Measurements from ENCODE around the gene EPHB2.
A peak's percentile ranks its signal among the peaks of the same experiment; 100 is the strongest.

Gene EPHB2

GRCh38 chr1:22875841-22876240 lies 165.2 kb downstream of the EPHB2 start:
- H3K36me3 Mint-ChIP-seq = no peaks in the 10 kb centered on the region
- CTCF ChIA-PET = interaction anchor here (0.6 kb wide), 1 partner anchor 9 kb away, joined by 3 read pairs; no protein-coding TSS in a partner anchor
- H3K27ac Mint-ChIP-seq = no peak overlapping the region
- peaks cover 7% of the 10 kb centered on the region for H3K27me3 Mint-ChIP-seq
- no peak overlapping the region for H3K4me3 Mint-ChIP-seq
- H3K4me1 Mint-ChIP-seq = no peaks in the 10 kb centered on the region
- H3K9me3 Mint-ChIP-seq = no peaks in the 10 kb centered on the region
- DNase-seq = no peak

DNA sequence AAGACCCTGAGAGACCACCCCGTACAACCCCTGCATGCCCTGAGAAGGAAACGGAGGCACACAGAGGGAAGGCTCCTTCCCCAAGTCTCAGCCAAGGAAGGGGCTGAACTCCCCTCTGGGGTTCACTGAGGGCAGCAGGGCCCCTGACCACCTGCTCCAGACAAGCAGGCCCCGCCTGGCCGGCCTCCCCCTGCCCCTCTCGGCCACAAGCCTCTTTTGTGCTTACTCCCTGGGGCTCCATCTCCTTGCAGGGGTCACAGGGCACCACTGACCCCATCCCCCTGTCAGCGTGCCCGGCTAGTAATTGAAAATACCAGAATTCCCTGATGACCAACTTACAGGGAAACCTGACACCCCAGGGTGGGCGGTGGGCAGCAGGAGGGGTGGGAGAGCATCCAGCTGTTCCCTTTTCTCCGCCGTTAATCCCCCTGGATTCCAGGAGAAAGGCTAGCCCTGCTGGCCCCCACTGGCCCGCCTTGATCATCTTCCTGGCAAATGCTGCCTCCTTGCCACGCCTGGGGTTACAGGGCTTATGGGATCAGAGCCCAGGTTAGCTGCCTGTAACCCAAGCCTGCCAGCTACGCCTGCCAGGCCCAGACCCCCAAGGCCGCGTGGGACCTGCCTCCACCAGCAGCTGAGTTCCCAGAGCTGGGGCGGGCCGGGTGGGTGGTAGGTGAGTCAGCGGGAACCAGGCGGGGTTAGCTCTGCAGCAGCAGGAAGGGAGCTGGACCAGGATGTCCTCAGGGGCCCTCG lies 165.9 kb downstream of the EPHB2 start:
- no peaks in the 10 kb centered on the region for H3K9me3 Mint-ChIP-seq
- no peaks in the 10 kb centered on the region for H3K4me1 Mint-ChIP-seq
- no peak overlapping the region for H3K27ac Mint-ChIP-seq
- no peak for DNase-seq
- no peaks in the 10 kb centered on the region for H3K36me3 Mint-ChIP-seq
- no peak overlapping the region for H3K4me3 Mint-ChIP-seq
- CTCF ChIA-PET = interaction anchor here (0.6 kb wide), 1 partner anchor 9 kb away, joined by 3 read pairs; no protein-coding TSS in a partner anchor
- peaks cover 7% of the 10 kb centered on the region for H3K27me3 Mint-ChIP-seq

DNA sequence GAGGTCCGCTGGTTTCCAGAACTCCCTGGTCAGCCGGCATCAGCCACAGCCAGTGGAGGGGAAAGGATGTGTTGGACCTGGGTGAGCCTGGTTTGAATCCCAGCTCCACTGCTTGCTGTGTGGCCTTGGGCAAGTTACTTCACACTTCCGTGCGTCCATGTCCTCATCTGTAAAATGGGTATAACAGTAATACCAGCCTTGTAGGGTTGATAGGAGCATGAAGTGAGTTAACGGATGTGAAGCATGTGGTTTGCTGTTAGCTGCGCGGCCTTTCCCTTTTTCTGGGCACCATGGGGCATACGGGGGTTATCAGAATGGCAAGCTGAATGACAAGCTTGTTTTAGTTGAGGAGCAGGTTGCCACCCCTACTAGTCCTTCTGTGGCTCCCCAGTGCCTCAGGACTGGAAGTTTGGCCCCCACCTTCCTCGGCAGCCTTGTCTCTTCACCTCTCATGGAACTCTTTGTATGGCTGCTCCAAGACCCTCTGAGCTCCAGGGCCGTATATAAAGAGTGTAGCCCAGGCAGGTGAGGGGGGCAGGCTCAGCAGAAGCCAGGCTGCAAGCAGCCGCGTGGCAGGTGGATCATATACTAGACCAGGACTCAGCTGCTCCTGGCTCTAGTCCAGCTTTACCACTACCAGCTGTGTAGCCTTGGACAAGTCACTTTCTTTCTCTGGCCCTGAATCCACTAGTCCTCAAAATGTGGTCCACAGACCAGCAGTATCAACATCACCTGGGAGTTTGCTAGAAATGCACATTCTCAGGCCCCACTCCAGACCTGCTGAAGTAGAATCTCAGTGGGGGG lies 166.7 kb downstream of the EPHB2 start:
- Mint-ChIP-seq H3K4me3 (no peak overlapping the region), H3K27ac (no peak overlapping the region), H3K9me3 (no peaks in the 10 kb centered on the region), H3K27me3 (peaks cover 11% of the 10 kb centered on the region), H3K36me3 (no peaks in the 10 kb centered on the region), H3K4me1 (no peaks in the 10 kb centered on the region)
- CTCF ChIA-PET = interaction anchor here (1.4 kb wide), 1 partner anchor 13 kb away, joined by 5 read pairs; no protein-coding TSS in a partner anchor
- no peak for DNase-seq

DNA sequence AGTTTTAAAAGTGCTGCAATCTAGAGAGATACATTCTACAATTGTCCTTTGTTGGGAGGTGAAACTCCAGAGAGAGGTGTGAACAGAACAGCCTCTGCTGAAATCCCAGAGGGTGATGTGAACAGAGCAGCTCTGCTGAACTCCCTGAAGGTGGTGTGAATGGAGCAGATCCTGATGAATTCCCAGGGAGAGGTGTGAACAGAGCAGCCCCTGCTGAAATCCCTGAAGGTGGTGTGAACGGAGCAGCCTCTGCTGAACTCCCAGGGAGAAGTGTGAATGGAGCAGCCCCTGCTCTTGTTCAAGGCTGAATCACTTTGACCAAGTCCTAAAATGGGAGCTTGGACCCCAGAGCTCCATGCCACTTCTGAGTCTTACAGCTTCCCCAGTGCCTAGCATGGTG lies 167.3 kb downstream of the EPHB2 start:
- Mint-ChIP-seq H3K27me3 (peaks cover 12% of the 10 kb centered on the region), H3K4me3 (no peak overlapping the region), H3K36me3 (no peaks in the 10 kb centered on the region), H3K27ac (no peak overlapping the region), H3K9me3 (no peaks in the 10 kb centered on the region), H3K4me1 (no peaks in the 10 kb centered on the region)
- DNase-seq = no peak
- CTCF ChIA-PET = interaction anchor here (1.4 kb wide), 1 partner anchor 12 kb away, joined by 5 read pairs; no protein-coding TSS in a partner anchor

DNA sequence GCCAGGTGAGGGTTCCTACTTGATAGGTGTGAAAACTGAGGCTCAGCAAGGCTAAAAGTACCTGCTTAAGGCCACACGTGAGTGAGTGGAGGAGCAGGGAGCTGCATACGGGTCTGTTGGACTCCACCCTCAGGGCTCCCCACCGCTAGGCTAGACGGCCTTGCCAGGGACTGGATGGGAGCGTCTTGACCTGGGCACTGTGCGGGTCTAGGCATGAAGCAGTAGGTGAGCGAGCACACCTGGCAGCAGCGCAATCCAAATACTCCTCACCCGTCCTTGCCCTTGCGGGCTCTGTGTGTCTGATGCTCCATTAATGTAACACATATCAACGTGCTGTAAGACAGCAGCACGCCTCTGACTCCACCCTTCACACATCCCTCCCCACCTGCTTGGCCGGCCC lies 168.0 kb downstream of the EPHB2 start:
- CTCF ChIA-PET = interaction anchor here (1.4 kb wide), 1 partner anchor 12 kb away, joined by 5 read pairs; no protein-coding TSS in a partner anchor
- no peaks in the 10 kb centered on the region for H3K4me1 Mint-ChIP-seq
- no peak overlapping the region for H3K4me3 Mint-ChIP-seq
- H3K27me3 Mint-ChIP-seq = peaks cover 12% of the 10 kb centered on the region
- no peaks in the 10 kb centered on the region for H3K9me3 Mint-ChIP-seq
- DNase-seq = no peak
- no peaks in the 10 kb centered on the region for H3K36me3 Mint-ChIP-seq
- no peak overlapping the region for H3K27ac Mint-ChIP-seq

DNA sequence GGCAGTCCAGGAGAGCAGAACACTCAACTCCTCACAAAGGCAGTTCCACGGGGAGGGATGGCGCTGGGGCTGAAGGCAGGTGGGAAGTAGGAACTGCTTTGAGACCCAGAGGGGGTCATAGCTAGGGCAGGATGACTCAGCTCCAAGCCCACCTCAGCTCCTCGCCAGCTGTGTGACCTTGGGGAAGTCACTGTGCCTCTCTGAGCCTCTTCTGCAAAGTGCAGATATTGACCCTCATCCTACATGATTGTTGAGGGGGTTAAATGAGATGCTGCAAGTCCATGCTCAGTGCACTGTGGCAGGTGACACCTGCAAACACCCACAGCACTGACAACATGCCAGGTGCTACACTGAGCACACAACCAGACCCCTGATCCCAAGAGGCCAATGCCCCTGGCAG lies 168.8 kb downstream of the EPHB2 start:
- H3K4me1 Mint-ChIP-seq = no peaks in the 10 kb centered on the region
- H3K4me3 Mint-ChIP-seq = no peak overlapping the region
- H3K27me3 Mint-ChIP-seq = peaks cover 12% of the 10 kb centered on the region
- DNase-seq = no peak
- H3K36me3 Mint-ChIP-seq = no peaks in the 10 kb centered on the region
- CTCF ChIA-PET = interaction anchor here (0.8 to 1.0 kb wide), 2 partner anchors 9 to 17 kb away, joined by 3 read pairs; no protein-coding TSS in a partner anchor
- H3K27ac Mint-ChIP-seq = no peak overlapping the region
- no peaks in the 10 kb centered on the region for H3K9me3 Mint-ChIP-seq

DNA sequence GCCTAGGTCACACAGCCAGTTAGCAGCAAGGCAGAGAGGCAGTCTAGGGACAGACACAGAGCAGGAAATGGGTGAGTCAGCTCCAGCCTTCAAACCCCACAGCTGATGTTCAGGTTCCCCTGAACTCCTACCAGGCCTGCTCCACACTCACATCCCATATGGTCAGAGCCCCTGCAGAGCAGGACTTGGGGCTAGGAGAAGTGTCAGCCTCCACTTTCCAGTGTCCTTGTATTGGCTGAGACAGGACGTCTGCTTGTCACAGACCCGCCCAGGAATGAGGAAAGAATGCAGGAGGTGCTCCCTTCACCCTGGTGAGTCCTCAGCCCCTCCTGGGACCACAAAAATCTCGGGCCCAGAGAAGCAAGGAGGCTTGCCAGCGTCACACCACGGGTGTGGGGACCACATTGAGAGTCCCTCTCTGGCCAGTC lies 169.5 kb downstream of the EPHB2 start:
- H3K4me3 Mint-ChIP-seq = no peak overlapping the region
- H3K36me3 Mint-ChIP-seq = no peaks in the 10 kb centered on the region
- peaks cover 7% of the 10 kb centered on the region for H3K4me1 Mint-ChIP-seq
- H3K9me3 Mint-ChIP-seq = no peaks in the 10 kb centered on the region
- no peak for DNase-seq
- CTCF ChIA-PET = interaction anchor here (1.0 kb wide), 1 partner anchor 9 kb away, joined by 3 read pairs; no protein-coding TSS in a partner anchor
- peaks cover 14% of the 10 kb centered on the region for H3K27me3 Mint-ChIP-seq
- no peak overlapping the region for H3K27ac Mint-ChIP-seq

DNA sequence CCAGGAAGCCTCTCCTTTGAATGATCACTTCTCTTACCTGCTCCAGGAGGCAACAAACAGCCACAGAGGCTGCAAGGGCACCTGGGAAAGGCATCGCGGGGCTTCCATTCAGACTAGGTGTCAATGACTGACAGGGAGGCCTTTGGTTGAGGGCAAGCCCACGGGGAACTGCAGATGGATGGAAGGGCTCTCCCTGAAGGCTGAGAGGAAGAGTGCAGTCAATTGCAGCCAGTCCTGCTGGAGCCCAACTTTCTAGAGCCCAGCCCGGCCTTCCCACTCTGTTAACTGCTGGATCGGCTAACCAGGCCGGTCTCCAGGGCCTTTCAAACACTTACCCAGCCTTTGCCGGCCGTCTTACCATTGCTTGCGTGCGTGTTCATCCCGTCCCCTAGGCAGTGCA lies 172.8 kb downstream of the EPHB2 start:
- CTCF ChIA-PET = interaction anchor here (1.2 kb wide), 1 partner anchor 8 kb away, joined by 3 read pairs; no protein-coding TSS in a partner anchor
- DNase-seq = no peak
- Mint-ChIP-seq H3K4me1 (peaks cover 12% of the 10 kb centered on the region), H3K36me3 (no peaks in the 10 kb centered on the region), H3K9me3 (no peaks in the 10 kb centered on the region), H3K4me3 (no peak overlapping the region), H3K27ac (no peak overlapping the region), H3K27me3 (peaks cover 24% of the 10 kb centered on the region)

GRCh38 chr1:22884806-22885530 lies 174.3 kb downstream of the EPHB2 start:
- no peak overlapping the region for H3K27ac Mint-ChIP-seq
- peak; percentile 45 for DNase-seq
- no peaks in the 10 kb centered on the region for H3K9me3 Mint-ChIP-seq
- H3K36me3 Mint-ChIP-seq = no peaks in the 10 kb centered on the region
- H3K4me1 Mint-ChIP-seq = peaks cover 12% of the 10 kb centered on the region
- CTCF ChIA-PET = interaction anchor here (1.0 kb wide), 2 partner anchors 9 to 180 kb away, joined by 3 read pairs; no protein-coding TSS in a partner anchor
- peaks cover 28% of the 10 kb centered on the region for H3K27me3 Mint-ChIP-seq
- no peak overlapping the region for H3K4me3 Mint-ChIP-seq

GRCh38 chr1:22886211-22886610 lies 175.6 kb downstream of the EPHB2 start:
- no peak overlapping the region for H3K4me3 Mint-ChIP-seq
- CTCF ChIA-PET = no interaction called here
- no peaks in the 10 kb centered on the region for H3K9me3 Mint-ChIP-seq
- no peak for DNase-seq
- H3K27me3 Mint-ChIP-seq = peaks cover 34% of the 10 kb centered on the region
- no peaks in the 10 kb centered on the region for H3K36me3 Mint-ChIP-seq
- H3K27ac Mint-ChIP-seq = no peak overlapping the region
- peaks cover 12% of the 10 kb centered on the region for H3K4me1 Mint-ChIP-seq

GRCh38 chr1:22887491-22887890 lies 176.9 kb downstream of the EPHB2 start:
- peaks cover 42% of the 10 kb centered on the region for H3K27me3 Mint-ChIP-seq
- CTCF ChIA-PET = interaction anchor here (1.7 to 5.1 kb wide), 2 partner anchors 10 to 184 kb away, joined by 5 to 48 read pairs; no protein-coding TSS in a partner anchor
- H3K4me1 Mint-ChIP-seq = peaks cover 12% of the 10 kb centered on the region
- no peaks in the 10 kb centered on the region for H3K9me3 Mint-ChIP-seq
- no peak overlapping the region for H3K4me3 Mint-ChIP-seq
- H3K27ac Mint-ChIP-seq = no peak overlapping the region
- H3K36me3 Mint-ChIP-seq = no peaks in the 10 kb centered on the region
- no peak for DNase-seq

DNA sequence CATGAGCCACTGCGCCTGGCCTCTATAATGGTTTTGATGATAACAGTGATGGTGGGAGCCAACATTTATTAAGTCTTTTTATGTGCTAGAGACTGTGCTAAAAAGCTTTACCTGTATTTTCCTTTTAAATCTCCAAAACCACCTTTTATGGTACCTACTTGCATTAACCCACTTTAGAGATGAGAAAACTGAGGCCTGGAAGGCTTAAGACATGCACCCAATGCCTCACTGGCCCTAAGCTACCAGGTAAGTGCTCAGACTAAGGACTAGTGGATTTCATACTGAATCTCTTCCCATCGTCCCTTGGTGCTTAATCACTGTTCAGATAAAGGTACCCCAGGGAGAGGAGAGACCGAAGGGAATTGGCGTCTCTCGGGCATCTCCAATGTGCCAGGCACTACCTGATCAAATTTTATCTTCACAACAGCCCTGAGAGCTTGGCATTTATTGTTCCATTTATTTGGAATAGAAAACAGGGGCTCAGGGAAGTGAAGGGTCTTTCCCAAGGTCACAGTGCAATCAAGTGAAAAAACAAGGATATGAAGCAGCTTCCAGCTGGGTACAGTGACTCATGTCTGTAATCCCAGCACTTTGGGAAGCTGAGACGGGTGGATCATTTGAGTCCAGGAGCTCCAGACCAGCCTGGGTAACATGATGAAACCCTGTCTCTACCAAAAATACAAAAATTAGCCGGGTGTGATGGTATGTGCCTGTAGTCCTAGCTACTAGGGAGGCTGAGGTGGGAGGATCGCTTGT lies 177.9 kb downstream of the EPHB2 start:
- CTCF ChIA-PET = interaction anchor here (1.0 to 5.1 kb wide), 5 partner anchors 9 to 214 kb away, joined by 3 to 48 read pairs (median 4); no protein-coding TSS in a partner anchor
- Mint-ChIP-seq H3K27ac (no peak overlapping the region), H3K9me3 (no peaks in the 10 kb centered on the region), H3K4me3 (no peak overlapping the region), H3K4me1 (peaks cover 12% of the 10 kb centered on the region), H3K27me3 (peaks cover 42% of the 10 kb centered on the region), H3K36me3 (no peaks in the 10 kb centered on the region)
- no peak for DNase-seq

DNA sequence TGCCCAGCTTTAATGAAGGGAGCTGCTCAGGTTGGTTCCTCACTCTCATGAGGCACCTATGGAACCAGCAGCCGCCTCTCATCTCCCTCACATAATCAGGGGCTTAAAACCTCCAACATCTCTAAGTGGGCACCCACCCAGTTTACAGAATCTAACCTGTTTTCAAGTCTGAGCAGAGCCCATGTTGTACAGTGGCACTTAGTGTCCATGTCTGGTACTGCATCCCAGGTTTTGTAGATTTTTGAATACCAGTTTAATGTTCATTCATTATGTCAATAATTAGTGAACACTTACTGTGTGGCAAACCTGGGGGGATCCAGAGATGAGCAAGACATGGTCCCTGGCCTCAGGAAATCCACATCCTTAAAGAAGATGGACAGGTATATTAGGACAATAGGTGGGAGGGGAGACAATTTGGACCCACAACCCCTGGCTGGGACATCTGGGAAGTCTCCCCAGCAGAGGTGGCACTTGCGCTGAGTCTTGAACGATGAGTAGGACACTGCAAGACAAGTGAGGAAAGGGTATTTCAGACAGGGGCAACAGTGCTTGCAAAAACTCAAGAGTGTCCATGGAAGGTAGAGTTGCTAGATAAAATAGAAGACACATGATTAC lies 178.7 kb downstream of the EPHB2 start:
- peaks cover 42% of the 10 kb centered on the region for H3K27me3 Mint-ChIP-seq
- CTCF ChIA-PET = interaction anchor here (1.0 to 5.1 kb wide), 5 partner anchors 10 to 215 kb away, joined by 3 to 48 read pairs (median 4); no protein-coding TSS in a partner anchor
- H3K36me3 Mint-ChIP-seq = no peaks in the 10 kb centered on the region
- H3K9me3 Mint-ChIP-seq = no peaks in the 10 kb centered on the region
- no peak overlapping the region for H3K27ac Mint-ChIP-seq
- H3K4me3 Mint-ChIP-seq = no peak overlapping the region
- peaks cover 12% of the 10 kb centered on the region for H3K4me1 Mint-ChIP-seq
- no peak for DNase-seq
